ENCODE data around the gene UBE4B. TPM values are rescaled to one million over a fixed set of nuclear protein-coding genes. Genes with fewer than 3 reads are reported as not detected.
"Not testable (repeated sequence)": the region's sequence is repeated elsewhere in the genome, so short reads cannot be mapped to it uniquely, and the experiment has no call there.

UBE4B gene
- total RNA-seq, 1 donor from 2014 or later: 66.4 TPM

DNA sequence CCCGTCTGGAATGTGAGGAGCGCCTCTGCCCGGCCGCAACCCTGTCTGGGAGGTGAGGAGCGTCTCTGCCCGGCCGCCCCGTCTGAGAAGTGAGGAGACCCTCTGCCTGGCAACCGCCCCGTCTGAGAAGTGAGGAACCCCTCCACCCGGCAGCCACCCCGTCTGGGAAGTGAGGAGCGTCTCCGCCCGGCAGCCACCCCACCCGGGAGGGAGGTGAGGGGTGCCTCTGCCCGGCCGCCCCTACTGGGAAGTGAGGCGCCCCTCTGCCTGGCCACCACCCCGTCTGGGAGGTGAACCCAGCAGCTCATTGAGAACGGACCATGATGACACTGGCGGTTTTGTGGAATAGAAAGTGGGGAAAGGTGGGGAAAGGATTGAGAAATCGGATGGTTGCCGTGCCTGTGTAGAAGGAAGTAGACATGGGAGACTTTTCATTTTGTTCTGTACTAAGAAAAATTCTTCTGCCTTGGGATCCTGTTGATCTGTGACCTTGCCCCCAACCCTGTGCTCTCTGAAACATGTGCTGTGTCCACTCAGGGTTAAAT is 3.7 kb upstream of the UBE4B start:
- intact Hi-C loops (cut with DNase I); ATAC-seq: not testable (repeated sequence)

GRCh38 chr1:10031461-10031860 is 1.3 kb upstream of the UBE4B start:
- no peak for ATAC-seq
- DNase-seq (ENCODE audit: missing footprints): no peak
- intact Hi-C loops (cut with DNase I): loop anchor here (5.0 kb wide), 1 partner anchor 154 kb away; no protein-coding TSS in a partner anchor

More for the DNA sequence above, 3.7 kb upstream of the UBE4B start:
- not testable (repeated sequence) for DNase-seq (ENCODE audit: missing footprints)

DNA sequence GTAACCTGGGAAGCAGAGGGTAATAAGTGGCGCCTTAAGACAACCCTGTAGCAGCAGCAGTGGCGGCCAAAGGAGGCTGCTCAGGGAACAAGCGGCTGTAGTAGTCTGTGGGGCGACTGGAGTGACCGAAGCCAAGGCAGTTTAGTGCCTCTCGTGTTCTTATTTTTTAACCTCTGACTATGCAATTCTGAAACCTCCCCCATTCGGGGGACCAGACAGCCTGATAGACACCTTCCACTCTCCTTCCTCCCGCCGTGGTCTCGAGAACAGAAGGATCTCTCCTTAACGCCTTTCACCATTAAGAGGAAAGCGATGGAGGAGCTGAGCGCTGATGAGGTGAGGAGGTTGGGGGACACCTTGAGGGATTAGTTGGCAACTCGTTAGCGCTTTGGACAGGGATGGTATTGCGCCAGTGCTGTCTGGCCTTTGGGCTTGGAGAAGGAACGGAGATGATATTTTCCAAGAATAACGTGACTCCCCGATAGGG is 644 bp downstream of the UBE4B start:
- ATAC-seq (peak; percentile 21), DNase-seq (ENCODE audit: missing footprints) (no peak)
- intact Hi-C loops (cut with DNase I): loop anchor here (2.0 to 5.0 kb wide), 3 partner anchors 31 to 156 kb away; no protein-coding TSS in a partner anchor

DNA sequence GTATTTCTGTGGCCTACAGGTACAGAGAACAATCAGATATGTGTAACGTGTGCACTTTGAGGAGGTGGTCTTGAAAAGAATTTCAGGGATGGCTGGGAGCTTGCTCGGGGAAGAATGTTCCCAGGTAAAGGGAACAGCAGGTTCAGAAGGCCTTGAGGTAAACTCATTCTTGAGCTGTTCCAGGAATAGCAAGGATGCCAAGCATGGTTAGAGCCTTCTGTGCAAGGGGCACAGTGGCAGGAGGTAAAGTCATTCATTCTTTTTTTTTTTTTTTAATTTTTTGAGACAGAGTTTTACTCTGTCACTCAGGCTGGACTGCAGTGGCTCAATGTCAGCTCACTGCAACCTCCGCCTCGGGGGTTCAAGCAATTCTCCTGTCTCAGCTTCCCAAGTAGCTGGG is 10.0 kb downstream of the UBE4B start:
- intact Hi-C loops (cut with DNase I): no loop called here
- DNase-seq (ENCODE audit: missing footprints) (no peak), ATAC-seq (no peak)

- intact Hi-C loops (cut with DNase I): no loop called here
- ATAC-seq (peak; percentile 49), DNase-seq (ENCODE audit: missing footprints) (no peak)
Measured at GRCh38 chr1:10045480-10046355, 13.0 kb downstream of the UBE4B start.

DNA sequence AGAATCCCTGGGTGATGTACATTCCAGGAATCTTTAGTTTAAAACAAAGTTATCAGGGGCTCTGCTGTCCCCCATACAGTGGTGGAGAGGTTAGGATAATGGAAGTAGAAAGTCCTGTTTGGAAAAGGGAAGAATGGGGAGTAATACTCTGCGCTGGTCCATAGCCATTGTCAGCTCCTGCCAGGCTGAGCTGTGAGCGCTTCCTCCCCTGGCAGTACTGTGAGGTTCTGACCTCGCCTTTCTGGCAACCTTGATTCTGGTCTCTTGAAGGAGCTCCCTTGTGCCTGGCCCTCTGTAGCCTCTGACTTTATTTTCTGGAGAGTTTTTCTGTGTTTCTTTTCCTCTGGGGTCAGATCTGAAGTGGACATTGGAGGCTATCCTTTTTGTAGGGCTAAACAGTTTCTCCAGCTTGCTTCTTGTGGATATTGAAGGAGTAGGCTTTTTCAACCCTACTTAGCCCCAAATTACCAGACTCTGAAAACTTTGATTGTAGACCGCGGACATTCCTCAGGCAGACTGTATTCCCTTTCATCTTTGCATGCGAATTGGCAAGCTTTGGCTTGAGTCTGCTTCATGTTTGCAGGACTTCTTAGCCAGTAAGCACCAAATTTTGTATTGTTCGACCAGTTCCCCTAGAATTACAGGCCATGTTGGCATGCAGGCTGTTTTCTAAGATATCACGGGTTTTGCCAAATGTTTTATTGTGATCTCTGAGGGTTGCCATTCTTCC is 13.8 kb downstream of the UBE4B start:
- intact Hi-C loops (cut with DNase I): no loop called here
- DNase-seq (ENCODE audit: missing footprints) (no peak), ATAC-seq (peak; percentile 90)

DNA sequence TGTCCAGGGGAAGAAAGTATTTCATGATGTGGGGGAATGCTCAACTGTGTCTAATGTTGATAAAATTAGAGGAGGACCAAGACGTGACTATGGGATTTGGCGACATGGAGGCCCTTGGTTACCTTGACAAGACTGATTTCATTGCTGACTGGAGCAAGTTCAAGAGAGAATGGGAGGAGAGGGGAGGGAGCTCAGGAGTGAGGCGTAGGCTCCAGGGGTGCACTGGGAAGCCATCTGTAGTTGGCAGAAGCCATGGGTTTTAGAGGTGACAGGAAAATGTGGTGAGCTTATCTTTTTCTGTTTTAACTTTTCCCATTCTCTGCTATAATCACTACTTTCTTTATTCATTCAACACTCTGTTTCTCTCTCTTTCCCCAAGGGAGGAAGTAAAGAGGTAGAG is 15.8 kb downstream of the UBE4B start:
- DNase-seq (ENCODE audit: missing footprints) (no peak), ATAC-seq (no peak)
- intact Hi-C loops (cut with DNase I): no loop called here

- DNase-seq (ENCODE audit: missing footprints): no peak
- intact Hi-C loops (cut with DNase I): no loop called here
- ATAC-seq: no peak
Measured at GRCh38 chr1:10050611-10051010, 17.9 kb downstream of the UBE4B start.

DNA sequence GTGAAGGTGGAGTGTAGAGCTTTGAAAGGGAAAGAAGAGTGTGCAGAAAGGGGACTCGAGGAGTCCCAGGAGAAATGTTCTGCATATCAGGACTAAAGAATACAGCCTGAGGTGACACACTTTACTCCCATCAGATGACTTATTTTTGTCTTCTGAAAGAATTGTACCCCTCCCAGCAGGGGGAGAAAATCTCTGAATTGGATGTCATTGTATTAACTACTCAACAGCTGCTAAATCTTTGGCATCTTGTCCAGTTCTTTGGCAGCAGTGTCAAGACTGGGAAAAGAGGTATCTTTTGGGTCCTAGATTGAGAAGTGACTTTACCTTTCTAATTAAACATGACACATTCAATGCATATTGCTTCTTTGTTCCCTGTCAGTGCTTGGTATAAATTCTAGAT is 18.9 kb downstream of the UBE4B start:
- no peak for DNase-seq (ENCODE audit: missing footprints)
- intact Hi-C loops (cut with DNase I): no loop called here
- ATAC-seq: no peak

DNA sequence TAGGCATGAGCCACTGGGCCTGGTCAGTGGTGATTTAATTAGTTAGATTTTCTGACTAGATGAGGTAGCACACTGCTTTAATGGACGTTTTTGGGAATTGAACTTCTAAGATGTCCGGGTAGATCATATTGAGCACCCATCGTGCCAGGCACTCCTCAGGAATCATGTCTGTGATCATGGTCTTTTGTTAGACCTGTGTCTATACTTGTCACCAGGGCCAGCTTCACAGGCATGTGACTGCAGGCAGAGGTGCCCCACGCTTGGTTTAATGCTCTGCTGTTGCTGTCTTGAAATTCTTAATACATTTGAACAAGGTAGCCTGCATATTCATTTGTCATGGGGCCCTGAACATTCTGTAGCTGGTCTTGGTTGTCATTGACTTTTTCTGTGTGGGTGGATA is 19.6 kb downstream of the UBE4B start:
- intact Hi-C loops (cut with DNase I): no loop called here
- DNase-seq (ENCODE audit: missing footprints): no peak
- peak; percentile 56 for ATAC-seq

- intact Hi-C loops (cut with DNase I): no loop called here
Measured at GRCh38 chr1:10054465-10054864, 21.7 kb downstream of the UBE4B start.

DNA sequence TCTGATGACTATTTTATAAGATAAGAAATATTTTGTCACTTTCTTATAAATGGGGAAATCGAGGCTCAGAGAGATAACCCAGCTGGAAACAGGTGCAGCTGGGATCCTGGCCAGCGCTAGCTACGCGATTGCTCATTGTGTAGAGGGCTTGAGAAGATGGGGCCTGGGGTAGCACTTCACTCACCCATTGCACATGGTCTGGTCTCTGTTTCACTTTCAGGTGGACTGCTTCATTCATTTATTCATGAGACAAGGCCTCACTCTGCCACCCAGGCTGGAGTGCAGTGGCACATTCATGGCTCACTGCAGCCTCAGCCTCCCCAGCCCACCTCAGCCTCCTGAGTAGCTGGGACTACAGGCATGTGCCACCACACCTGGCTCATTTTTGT is 23.8 kb downstream of the UBE4B start:
- intact Hi-C loops (cut with DNase I): no loop called here
- DNase-seq (ENCODE audit: missing footprints) (no peak), ATAC-seq (no peak)

More at GRCh38 chr1:10054465-10054864, 21.7 kb downstream of the UBE4B start:
- ATAC-seq (no peak), DNase-seq (ENCODE audit: missing footprints) (no peak)

GRCh38 chr1:10057343-10057742 is 24.6 kb downstream of the UBE4B start:
- DNase-seq (ENCODE audit: missing footprints) (no peak), ATAC-seq (no peak)
- intact Hi-C loops (cut with DNase I): no loop called here

DNA sequence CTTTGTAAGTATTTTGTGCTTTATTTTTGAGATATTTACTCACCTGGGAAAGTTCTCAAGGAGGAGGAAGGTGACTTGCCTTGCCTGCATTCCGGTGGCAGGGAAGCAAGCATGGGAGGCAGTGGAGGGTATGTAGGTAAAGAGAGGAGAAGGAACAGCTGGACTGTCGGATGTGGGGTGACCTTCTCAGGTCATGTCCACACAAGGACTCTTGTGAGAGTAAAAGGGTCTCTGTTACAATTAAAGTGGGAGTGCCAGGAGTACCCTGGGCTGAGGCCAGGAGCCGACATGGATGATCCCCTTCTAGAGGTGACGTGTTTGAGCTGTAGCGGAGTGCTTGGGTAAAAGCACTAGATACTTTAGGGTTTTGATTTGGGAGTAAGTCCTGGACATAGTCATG is 25.0 kb downstream of the UBE4B start:
- DNase-seq (ENCODE audit: missing footprints): no peak
- ATAC-seq: no peak
- intact Hi-C loops (cut with DNase I): no loop called here

DNA sequence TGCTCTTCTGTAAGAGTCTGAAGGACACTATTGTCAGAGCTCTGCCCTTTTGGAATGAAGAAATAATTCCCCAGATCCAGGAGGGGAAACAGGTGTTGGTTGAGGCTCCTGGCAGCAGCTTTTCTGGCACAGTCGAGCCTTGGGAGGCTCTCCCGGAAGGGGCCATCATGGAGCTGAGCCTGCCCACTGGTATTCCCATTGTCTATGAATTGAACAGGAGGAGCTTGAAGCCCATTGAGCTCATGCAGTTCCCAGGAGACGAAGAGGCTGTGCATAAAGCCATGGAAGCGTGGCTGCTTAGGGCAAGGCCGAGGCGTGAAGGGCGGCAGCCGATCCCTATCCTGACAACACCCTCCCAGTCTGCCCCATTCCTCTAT is 26.6 kb downstream of the UBE4B start:
- intact Hi-C loops (cut with DNase I): no loop called here
- ATAC-seq (no peak), DNase-seq (ENCODE audit: missing footprints) (no peak)

DNA sequence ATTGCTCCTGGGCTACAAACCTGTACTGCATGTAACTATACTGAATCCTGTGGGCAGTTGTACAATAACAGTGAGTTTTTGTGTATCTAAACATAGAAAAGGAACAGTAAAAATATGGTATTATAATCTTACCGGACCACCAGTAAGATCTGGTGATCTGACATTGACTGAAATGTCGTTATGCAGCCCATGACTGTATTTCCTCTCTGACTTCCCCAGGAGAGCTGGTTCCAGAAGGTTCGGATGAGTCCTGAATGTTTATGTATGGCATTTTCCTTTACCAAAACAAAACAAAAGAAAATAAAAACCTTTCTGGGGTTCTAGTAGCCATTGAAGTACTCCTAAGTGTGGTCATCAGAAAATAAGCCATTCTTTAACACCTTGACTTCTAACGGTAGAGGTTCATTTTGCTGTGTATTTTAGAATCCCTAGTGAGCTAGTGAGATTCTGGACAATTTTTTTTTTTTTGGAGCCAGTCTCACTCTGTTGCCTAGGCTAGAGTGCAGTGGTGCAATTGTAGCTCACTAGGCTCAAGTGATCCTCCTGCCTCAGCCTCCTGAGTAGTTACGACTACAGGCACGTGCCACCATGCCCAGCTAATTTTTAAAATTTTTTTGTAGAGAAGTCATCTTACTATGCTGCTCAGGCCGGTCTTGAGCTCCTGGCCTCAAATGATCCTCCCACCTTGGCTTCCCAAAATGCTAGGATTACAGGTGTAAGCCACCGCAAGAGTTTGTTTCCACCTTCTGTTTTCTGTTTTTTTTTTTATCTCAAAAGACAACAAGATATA is 27.7 kb downstream of the UBE4B start:
- intact Hi-C loops (cut with DNase I): no loop called here
- ATAC-seq (no peak), DNase-seq (ENCODE audit: missing footprints) (no peak)

DNA sequence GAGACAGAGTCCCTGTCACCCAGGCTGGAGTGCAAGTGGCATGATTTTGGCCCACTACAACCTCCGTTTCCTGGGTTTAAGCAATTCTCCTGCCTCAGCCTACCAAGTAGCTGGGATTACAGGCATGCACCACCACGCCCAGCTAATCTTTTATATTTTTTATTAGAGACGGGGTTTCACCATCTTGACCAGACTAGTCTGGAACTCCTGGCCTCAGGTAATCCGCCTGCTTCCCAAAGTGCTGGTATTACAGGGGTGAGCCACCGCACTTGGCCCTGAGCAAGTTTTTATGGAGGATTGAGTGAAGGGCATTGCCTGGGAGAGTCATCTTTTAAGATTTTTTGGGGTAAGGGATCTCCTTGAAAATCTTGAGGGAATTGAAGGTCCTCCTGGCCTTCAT is 28.5 kb downstream of the UBE4B start:
- intact Hi-C loops (cut with DNase I): no loop called here
- no peak for ATAC-seq
- DNase-seq (ENCODE audit: missing footprints): no peak

DNA sequence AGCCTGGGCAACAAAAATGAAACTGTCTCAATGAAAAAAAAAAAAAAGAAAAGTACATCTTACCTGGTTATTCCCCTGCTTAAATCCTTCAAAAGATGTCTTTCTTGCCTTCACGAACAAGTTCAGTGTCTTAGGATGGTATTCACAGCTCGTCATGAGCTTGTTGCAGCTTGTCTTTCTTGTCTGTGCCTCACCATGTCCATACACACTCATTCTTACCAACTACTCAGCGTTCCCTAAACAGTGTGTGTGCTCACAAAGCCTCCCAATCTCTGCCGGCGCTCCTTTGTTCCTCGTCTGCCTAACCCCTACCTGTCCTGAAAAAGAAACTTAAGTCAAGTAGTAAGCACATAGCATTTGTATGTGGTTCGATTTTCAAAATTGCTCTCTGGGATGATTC is 31.1 kb downstream of the UBE4B start:
- intact Hi-C loops (cut with DNase I): loop anchor here (2.0 kb wide), 1 partner anchor 31 kb away; the partner anchor contains the start of gene UBE4B
- ATAC-seq (no peak), DNase-seq (ENCODE audit: missing footprints) (no peak)

All from Right ventricle myocardium inferior (tissue), 1 donor.